PFSK-1 (cell line): ENCODE measurements around the gene MGA.

Experiments
- FOXP2 ChIP-seq: optimal IDR thresholded peaks from 2 replicates; pipeline ENCODE3; 2011; ENCODE audit warnings: borderline replicate concordance, control low read depth, inconsistent platforms; ENCODE audit not compliant: insufficient read depth; ENCODE audit errors: extremely low read length, extremely low read depth
- POLR2AphosphoS5 ChIP-seq: IDR thresholded peaks from 2 replicates; pipeline ENCODE4 v1.6.1; 2012; ENCODE audit warnings: low read depth, mild to moderate bottlenecking, control low read depth, low read length, moderate library complexity
- SIN3A ChIP-seq: IDR thresholded peaks from 2 replicates; pipeline ENCODE4 v1.6.1; 2012; ENCODE audit warnings: mild to moderate bottlenecking, low read length, moderate library complexity, borderline replicate concordance; ENCODE audit not compliant: insufficient read depth
- TAF1 ChIP-seq: IDR thresholded peaks from 2 replicates; pipeline ENCODE4 v1.6.1; 2012; ENCODE audit warnings: low read length, control low read depth, borderline replicate concordance; ENCODE audit not compliant: insufficient read depth
- TF ChIP-seq, protein P1 (sequence below), 2 experiments: IDR thresholded peaks; 2 replicates each; pipeline versions ENCODE4 v1.6.1 to v1.8.0; 2011 to 2012; ENCODE audit warnings: low read depth in 2 of 2, low read length in 2 of 2, control low read depth in 1 of 2, inconsistent platforms in 1 of 2, mild to moderate bottlenecking in 1 of 2, moderate library complexity in 1 of 2; ENCODE audit not compliant: insufficient read depth in 1 of 2

The MGA gene

DNA sequence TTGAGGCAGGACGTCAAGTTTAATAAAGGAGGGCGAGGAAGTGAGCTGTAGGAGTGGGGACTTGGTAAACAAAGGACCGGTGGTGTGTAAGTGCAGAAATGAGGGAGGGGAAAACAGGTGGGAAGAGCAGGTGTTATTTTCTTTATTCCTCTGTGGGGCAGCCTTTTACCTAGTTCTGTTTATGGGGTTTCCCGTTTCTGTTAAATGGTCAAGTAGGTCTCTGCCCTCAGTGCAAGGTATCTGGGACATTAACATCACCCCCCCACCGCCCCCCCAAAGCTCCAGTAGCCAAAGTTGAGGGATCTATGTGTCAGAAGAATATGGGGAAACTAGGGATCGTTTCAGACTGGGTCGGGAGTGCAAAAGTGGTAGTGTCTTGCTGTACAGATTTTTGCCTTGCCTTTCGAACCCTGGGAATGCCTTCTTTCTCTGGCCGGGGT is 893 bp downstream of the MGA start:
- no peak for TF ChIP-seq SIN3A
- TF ChIP-seq POLR2AphosphoS5 = no peak
- TF ChIP-seq, protein P1, sequence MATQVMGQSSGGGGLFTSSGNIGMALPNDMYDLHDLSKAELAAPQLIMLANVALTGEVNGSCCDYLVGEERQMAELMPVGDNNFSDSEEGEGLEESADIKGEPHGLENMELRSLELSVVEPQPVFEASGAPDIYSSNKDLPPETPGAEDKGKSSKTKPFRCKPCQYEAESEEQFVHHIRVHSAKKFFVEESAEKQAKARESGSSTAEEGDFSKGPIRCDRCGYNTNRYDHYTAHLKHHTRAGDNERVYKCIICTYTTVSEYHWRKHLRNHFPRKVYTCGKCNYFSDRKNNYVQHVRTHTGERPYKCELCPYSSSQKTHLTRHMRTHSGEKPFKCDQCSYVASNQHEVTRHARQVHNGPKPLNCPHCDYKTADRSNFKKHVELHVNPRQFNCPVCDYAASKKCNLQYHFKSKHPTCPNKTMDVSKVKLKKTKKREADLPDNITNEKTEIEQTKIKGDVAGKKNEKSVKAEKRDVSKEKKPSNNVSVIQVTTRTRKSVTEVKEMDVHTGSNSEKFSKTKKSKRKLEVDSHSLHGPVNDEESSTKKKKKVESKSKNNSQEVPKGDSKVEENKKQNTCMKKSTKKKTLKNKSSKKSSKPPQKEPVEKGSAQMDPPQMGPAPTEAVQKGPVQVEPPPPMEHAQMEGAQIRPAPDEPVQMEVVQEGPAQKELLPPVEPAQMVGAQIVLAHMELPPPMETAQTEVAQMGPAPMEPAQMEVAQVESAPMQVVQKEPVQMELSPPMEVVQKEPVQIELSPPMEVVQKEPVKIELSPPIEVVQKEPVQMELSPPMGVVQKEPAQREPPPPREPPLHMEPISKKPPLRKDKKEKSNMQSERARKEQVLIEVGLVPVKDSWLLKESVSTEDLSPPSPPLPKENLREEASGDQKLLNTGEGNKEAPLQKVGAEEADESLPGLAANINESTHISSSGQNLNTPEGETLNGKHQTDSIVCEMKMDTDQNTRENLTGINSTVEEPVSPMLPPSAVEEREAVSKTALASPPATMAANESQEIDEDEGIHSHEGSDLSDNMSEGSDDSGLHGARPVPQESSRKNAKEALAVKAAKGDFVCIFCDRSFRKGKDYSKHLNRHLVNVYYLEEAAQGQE (IDR thresholded peaks at IDR 0.05; ENCODE audit: insufficient read depth in 1 of 2, low read depth in 2 of 2, low read length in 2 of 2) = no peak

DNA sequence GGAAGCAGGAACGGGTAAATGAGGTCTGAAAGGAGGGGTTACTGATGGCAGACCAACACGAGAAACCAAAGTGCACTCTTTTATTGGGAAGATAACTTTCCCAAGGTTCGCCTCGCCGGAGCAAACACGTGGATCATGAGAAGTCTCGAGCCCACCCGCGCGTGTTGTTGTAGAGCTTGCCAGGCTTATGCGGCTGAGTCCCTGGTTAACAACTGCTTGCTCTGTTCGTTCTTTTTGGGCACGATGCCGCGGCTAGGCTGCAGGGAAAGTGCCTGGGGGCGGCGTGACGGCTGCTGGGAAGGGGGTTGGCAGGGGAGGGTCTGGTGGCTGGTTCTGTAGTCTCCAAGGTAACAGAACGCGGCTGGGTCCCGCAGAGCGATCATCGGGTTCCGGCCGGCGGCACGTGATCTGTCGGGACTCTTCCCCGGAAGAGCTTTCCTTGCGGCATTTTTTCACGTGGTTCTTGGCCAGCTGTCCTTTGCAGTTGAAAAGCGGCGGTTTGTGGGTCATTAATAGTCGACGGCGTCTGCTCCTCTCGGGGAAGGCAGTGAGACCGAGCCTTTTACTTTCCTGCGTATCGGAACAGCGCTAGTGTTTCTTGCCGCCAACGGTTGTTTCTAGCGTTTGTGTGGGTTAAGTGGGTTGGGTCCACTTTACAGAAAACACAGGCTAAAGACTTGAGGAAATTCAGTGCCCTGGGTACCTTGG is 1.5 kb downstream of the MGA start:
- TF ChIP-seq TAF1 (0 out of 2 replicates have a peak, but pooled peaks have one; percentile 31), POLR2AphosphoS5 (peak; percentile 41), SIN3A (peak; percentile 98; the same call in 1 of the 2 replicates), FOXP2 (peak; percentile 58)
- TF ChIP-seq, protein P1 (IDR thresholded peaks at IDR 0.05; ENCODE audit: insufficient read depth in 1 of 2, low read depth in 2 of 2, low read length in 2 of 2) = no peak

DNA sequence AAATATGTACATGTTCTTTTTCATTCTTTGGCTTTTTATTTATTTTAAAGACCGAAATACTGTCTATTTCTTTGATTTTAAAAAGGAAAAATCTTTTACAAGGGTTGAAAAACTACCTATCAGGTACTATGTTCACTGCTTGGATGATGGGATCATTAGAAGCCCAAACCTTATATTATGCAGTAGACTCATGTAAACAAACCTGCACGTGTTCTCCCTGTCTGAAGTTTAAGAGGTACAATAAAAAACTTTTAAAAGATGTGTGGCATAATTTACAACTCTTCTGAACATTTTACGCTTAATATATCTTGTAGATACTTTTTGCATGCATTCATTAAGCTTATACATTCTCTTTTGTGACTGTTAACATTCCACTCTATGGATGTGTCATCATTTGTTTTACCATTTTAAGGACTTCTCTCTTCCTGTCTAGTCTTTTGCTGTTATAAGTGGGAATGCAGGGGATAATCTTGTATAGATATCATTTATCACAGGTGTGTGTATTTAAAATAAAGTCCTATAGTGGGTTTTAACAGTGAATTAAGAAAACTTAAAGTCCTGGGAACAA is 6.2 kb downstream of the MGA start:
- TF ChIP-seq POLR2AphosphoS5 = no peak
- no peak for TF ChIP-seq TAF1
- TF ChIP-seq SIN3A = no peak
- TF ChIP-seq, protein P1 (IDR thresholded peaks at IDR 0.05; ENCODE audit: insufficient read depth in 1 of 2, low read depth in 2 of 2, low read length in 2 of 2) = no peak
- no peak for TF ChIP-seq FOXP2

DNA sequence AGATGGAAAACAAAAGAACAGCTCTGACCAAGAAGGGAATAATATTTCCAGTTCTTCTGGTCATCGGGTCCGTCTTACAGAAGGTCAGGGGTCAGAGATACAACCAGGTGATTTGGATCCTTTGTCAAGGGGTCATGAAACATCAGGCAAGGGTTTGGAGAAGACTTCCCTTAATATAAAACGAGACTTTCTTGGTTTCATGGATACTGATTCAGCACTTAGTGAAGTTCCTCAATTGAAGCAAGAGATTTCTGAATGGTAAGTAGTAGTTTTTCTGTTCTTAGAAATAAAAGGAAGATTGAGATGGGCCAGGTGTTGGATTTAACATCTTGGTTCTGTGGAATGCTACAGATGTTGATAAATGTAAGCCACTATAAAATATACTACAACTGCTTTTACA is 9.5 kb downstream of the MGA start:
- no peak for TF ChIP-seq SIN3A
- no peak for TF ChIP-seq TAF1
- TF ChIP-seq, protein P1 (IDR thresholded peaks at IDR 0.05; ENCODE audit: insufficient read depth in 1 of 2, low read depth in 2 of 2, low read length in 2 of 2) = no peak
- TF ChIP-seq POLR2AphosphoS5 = no peak
- no peak for TF ChIP-seq FOXP2
